GM12891 (cell line): Measurements from ENCODE around the gene CCDC81.

Experiments used
- POLR2A ChIP-seq: IDR thresholded peaks from 2 replicates; pipeline ENCODE4 v1.6.1; 2011; ENCODE audit warnings: low read depth, low read length, control low read depth
- POLR2AphosphoS5 ChIP-seq: IDR thresholded peaks from 2 replicates; pipeline ENCODE4 v1.6.1; 2011; ENCODE audit warnings: low read depth, low read length, control low read depth
- POU2F2 ChIP-seq: IDR thresholded peaks from 2 replicates; pipeline ENCODE4 v1.6.1; 2011; ENCODE audit warnings: low read depth, mild to moderate bottlenecking, control low read depth, low read length, moderate library complexity

DNA sequence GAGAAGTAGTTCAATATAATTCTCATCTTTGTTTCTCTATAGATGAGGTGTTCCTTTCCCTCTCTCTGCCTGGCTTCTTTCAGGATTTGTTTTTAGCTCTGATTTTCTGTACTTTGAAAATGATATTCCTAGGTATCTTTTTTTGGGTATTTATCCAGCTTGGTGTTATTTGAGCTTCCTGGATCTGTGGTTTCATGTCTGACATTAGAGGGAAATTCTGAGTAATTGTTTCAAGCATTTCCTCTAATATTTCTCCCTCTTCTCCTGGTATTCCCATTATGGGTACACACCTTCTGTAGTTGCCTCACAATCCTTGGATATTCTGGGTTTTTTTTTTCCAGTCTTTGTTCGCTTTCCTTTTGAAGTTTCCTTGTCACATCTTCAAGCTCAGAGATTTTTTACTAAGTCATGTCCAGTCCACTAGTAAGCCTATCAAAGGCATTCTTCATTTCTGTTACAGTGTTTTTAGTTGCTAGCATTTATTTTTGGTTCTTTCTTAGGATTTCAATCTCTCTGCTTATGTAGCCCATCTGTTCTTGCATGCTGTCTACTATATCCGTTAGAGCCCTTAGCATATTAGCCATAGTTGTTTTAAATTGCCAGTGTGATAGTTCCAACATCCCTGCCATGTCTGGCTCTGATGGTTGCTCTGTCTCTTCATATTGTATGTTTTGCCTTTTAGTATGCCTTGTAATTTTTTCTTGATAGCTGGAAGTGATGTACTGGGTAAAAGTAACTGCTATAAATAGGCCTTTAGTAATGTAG, 5.8 kb downstream of the CCDC81 start:
- TF ChIP-seq POU2F2 = no peak
- no peak for TF ChIP-seq POLR2A
- TF ChIP-seq POLR2AphosphoS5 = no peak
